ENCODE measurements around the gene HNF1A. TPM values are rescaled to one million over a fixed set of nuclear protein-coding genes. Genes with fewer than 3 reads are reported as not detected.

The HNF1A gene
- total and polyA plus RNA-seq, 2 of the 4 experiments (the other 2 are of a cell fraction) = under 0.01 TPM; not detected in 1

DNA sequence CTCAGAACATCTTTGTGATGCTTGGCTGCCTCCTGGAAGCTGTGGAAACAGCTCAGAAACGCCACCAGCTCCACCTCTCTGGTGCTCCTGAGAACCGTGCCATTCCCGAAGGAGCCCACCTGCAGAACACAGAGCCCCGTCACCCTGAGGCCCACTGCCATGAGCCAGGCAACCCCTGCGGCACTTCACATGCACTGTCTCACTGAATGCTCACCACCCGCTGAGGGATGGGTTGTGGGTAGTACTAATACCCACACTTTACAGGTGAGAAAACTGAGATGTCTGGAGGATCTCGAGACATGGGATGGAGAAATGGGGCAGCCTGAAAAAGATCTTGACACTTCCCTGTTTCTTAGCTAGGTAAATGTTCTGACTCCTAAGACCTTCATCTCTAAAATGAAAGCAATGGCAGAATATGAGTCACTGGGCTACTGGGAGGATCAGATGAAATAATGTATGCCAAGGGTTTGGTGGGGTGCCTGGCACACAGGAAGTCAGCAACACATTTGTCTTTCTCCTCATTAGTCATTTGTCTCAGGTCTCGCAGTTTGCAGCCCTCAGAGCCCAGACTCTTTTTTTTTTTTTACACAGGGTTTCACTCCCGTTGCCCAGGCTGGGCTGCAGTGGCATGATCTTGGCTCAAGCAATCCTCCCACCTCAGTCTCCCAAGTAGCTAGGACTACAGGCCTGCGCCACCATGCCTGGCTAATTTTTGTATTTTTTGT is 55.4 kb downstream of the HNF1A start:
- Histone ChIP-seq H3K4ac (ENCODE audit: low read depth, low read length) (no peak overlapping the region), H3K23ac (ENCODE audit: low read depth, low read length) (no peak overlapping the region), H3K9ac (ENCODE audit: low read depth, low read length) (no peak overlapping the region), H2BK5ac (ENCODE audit: low read depth, low read length, poor library complexity, severe bottlenecking) (no peak overlapping the region), H3K9me3 (ENCODE audit: control insufficient read depth, insufficient read depth, low read length) (no peaks in the 10 kb centered on the region), H2BK15ac (ENCODE audit: low read depth, low read length) (no peak overlapping the region), H3K4me2 (ENCODE audit: low read depth, low read length) (no peak overlapping the region), H2BK120ac (ENCODE audit: low read depth, low read length) (no peak overlapping the region), H3K4me1 (ENCODE audit: control insufficient read depth, insufficient read depth, low read length) (no peaks in the 10 kb centered on the region), H3K27ac (ENCODE audit: insufficient read depth, low read length) (no peak overlapping the region), H3K79me1 (ENCODE audit: low read depth in 1 of 2, low read length in 2 of 2) (no peaks in the 10 kb centered on the region), H3K36me3 (ENCODE audit: control insufficient read depth, insufficient read depth, low read length) (no peaks in the 10 kb centered on the region), H4K5ac (ENCODE audit: low read depth, low read length) (no peak overlapping the region), H3K56ac (ENCODE audit: extremely low read depth, insufficient read depth, low read length) (no peak overlapping the region), H3K27me3 (ENCODE audit: control insufficient read depth, insufficient read depth, low read length) (peaks cover 8% of the 10 kb centered on the region; the same call in 1 of the 2 replicates), H3K4me3 (ENCODE audit: insufficient read depth, low read depth, low read length) (no peak overlapping the region), H3K9me1 (ENCODE audit: insufficient read depth, low read length) (0 out of 2 replicates have a peak, but pooled peaks cover 2% of the 10 kb centered on the region), H4K91ac (ENCODE audit: insufficient read depth, low read depth, low read length) (no peak overlapping the region), H2AK9ac (replicated peaks; ENCODE audit: low read depth, low read length, poor library complexity) (no peak overlapping the region), H2BK20ac (ENCODE audit: low read depth, low read length) (no peak overlapping the region), H2AK5ac (ENCODE audit: low read depth, low read length) (no peak overlapping the region), H4K20me1 (ENCODE audit: insufficient read depth, low read length) (no peaks in the 10 kb centered on the region), H3K18ac (ENCODE audit: low read depth, low read length) (no peak overlapping the region), H3K14ac (replicated peaks; ENCODE audit: low read depth, low read length) (no peak overlapping the region), H2AFZ (replicated peaks; ENCODE audit: low read length, poor library complexity) (no peak overlapping the region), H4K8ac (ENCODE audit: low read depth in 2 of 2, low read length in 2 of 2) (no peak overlapping the region)
- intact Hi-C loops (cut with micrococcal nuclease) (no loop called here), dilution Hi-C loops (cut with HindIII; ENCODE audit: low sequenced_read_pairs, unreplicated experiment) (no loop called here), in situ Hi-C loops (cut with MboI; ENCODE audit: low sequenced_read_pairs) (no loop called here)
- TF ChIP-seq, protein P1, sequence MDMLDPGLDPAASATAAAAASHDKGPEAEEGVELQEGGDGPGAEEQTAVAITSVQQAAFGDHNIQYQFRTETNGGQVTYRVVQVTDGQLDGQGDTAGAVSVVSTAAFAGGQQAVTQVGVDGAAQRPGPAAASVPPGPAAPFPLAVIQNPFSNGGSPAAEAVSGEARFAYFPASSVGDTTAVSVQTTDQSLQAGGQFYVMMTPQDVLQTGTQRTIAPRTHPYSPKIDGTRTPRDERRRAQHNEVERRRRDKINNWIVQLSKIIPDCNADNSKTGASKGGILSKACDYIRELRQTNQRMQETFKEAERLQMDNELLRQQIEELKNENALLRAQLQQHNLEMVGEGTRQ (IDR thresholded peaks at IDR 0.05; ENCODE audit: low read depth, low read length) = no peak
- TF ChIP-seq, protein P2, sequence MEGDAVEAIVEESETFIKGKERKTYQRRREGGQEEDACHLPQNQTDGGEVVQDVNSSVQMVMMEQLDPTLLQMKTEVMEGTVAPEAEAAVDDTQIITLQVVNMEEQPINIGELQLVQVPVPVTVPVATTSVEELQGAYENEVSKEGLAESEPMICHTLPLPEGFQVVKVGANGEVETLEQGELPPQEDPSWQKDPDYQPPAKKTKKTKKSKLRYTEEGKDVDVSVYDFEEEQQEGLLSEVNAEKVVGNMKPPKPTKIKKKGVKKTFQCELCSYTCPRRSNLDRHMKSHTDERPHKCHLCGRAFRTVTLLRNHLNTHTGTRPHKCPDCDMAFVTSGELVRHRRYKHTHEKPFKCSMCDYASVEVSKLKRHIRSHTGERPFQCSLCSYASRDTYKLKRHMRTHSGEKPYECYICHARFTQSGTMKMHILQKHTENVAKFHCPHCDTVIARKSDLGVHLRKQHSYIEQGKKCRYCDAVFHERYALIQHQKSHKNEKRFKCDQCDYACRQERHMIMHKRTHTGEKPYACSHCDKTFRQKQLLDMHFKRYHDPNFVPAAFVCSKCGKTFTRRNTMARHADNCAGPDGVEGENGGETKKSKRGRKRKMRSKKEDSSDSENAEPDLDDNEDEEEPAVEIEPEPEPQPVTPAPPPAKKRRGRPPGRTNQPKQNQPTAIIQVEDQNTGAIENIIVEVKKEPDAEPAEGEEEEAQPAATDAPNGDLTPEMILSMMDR (conservative IDR thresholded peaks at IDR 0.05; ENCODE audit: low read depth, low read length) = no peak
- TF ChIP-seq NFE2L2 (IDR thresholded peaks at IDR 0.05; ENCODE audit: low read depth, low read length) (no peak), RCOR1 (IDR thresholded peaks at IDR 0.05; ENCODE audit: insufficient replicate concordance, low read length) (no peak), RFX5 (IDR thresholded peaks at IDR 0.05; ENCODE audit: low read depth, low read length) (no peak), RAD21 (IDR thresholded peaks at IDR 0.05; ENCODE audit: low read length) (no peak)
- DNase-seq (no peak), ATAC-seq (ENCODE audit: low read depth) (0 out of 2 replicates have a peak, but pooled peaks have one; percentile 32)
- ChIA-PET CTCF (interaction anchor here (0.6 kb wide), 1 partner anchor 1966 kb away, joined by 3 read pairs; no protein-coding TSS in a partner anchor), POLR2A (ENCODE audit: unreplicated experiment) (no interaction called here)
- 35% methylated on average over 2 of the region's 10 CpGs; no CpG with 5 or more reads in 1 of the 2 experiments for WGBS, 2 experiments (ENCODE audit: extremely low coverage in 2 of 2, insufficient read length in 1 of 2)
- no TSS peak for BruUV-seq (replicated peaks)

Measured in IMR-90 (cell line).